GM21786 (cell line): Measurements from ENCODE around the gene RBMY1D.
"Not testable (repeated sequence)": the region's sequence is repeated elsewhere in the genome, so short reads cannot be mapped to it uniquely, and the experiment has no call there.

ENCODE experiments used
- ATAC-seq: cut with Tn5 transposase; IDR thresholded peaks from one replicate; pipeline ENCODE4 v1.9.1; 2021; ENCODE audit not compliant: unreplicated experiment

Gene RBMY1D

GRCh38 chrY:21894426-21894825 is at the start of gene RBMY1D:
TSS of gene RBMY1D (minus strand) at chrY:21894526. CDS start at chrY:21892513, 2,013 bp downstream.
- not testable (repeated sequence) for ATAC-seq

GRCh38 chrY:21917932-21918331 is 23.6 kb upstream of the RBMY1D start, which contains the start of gene RBMY1E:
TSS of gene RBMY1E (minus strand) at chrY:21918032. CDS start at chrY:21916054, 1,978 bp downstream.
- not testable (repeated sequence) for ATAC-seq

DNA sequence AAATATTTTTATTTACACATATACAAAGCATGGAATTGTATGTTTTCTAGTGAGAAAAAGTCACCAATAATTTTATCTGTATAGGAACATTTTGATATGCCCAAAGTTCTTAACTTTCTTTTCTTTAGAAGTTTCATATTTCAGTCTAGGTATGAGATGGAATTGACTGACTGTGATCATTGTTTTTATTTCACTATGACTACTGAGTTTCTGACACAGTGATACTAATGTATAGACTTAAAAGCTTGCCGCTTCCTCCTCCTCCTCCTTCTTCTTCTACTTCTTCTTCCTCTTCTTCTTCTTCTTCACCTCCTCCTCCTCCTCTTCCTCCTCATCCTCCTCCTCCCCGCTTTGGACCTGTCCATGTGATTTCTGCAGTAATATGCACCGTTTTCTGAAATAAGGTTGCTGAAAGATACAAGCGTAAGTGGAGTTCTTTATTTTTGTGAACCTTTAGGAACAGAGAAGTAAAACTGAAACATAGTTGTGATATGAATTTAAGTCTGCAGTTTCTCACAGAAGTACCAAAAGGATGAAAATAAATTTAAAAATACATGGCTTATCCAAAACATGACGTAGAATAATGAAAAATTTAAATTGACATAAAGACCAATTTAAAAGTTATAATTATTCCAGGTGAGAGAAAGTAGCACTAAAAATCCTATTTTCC is 24.8 kb downstream of the RBMY1D start:
- ATAC-seq: not testable (repeated sequence)

DNA sequence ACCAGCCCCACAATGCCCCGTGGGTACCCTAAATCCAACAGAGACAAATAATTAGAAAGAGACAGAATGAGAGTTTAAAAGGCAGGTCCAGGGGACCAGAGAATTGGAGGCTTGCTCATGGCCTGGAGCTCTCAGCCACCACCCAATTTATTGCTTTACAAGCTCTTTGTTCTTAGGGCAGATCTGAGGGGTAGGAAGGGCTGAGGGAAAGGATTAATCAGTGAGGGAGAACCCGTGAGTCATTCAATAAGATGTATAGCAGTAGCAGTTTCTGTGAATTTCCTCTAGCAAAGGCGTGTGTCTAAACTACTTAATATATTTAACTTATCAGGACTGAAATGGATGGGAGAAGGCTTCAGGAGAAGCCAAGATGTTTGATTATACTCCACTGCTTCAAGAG is 48.8 kb downstream of the RBMY1D start:
- no peak for ATAC-seq

- ATAC-seq: no peak
These were observed 52.2 kb downstream of the RBMY1D start for GRCh38 chrY:21842090-21842489.

DNA sequence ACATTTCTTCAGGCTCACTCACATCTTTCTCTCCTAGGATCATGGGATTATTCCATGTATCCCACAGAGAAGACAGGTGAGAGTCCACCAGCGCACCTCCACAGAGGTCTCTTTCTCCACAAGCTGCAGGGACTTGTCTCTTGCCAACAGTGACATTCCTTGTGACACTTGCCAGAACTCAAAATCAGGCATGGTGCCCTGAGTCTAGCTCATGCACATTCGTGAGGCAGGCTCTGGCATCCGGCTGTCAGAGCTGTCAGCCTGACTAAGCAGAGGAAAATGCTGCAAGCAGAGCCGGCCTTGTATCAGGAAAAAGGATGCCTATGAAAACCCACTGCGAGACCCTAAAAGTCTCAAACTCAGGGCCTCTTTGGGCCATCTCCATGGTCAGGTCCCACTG is 54.8 kb downstream of the RBMY1D start:
- no peak for ATAC-seq

DNA sequence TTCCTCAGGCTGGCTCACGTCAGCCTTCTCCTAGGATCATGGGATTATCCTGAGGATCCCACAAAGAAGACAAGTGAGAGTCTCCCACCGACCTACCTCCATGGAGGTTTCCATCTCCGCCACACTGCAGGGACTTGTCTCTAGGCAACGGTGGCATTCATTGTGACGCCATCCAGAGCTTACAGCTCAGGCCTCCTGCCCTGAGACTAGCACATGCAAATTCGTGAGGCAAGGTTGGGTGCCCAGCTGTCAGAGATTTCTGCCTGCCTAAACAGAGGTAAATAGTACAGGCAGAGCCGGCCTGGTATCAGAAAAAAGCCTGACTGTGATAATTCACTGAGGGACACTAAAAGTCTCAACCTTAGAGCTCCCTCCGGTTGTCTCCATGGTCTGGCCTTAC is 58.0 kb downstream of the RBMY1D start:
- no peak for ATAC-seq

DNA sequence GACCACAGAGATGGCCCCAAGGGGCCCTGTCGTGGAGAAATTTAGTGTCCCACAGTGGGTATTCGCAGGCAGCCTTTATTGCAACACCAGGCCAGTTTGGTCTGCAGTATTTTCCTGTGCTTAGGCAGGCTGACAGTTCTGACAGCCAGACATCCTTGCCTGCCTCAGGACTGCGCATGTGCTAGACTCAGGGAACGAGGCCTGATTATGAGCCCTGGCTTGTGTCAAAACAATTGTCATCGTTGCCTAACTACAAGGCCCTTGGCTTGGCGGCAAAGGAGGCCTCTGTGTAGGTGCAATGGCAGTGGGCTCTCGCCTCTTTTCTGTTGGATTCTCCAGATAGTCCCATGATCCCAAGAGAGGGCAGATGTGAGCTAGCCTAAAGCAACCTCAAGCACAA is 59.3 kb downstream of the RBMY1D start:
- no peak for ATAC-seq
